HK-2 (cell line): ENCODE results near the gene COPS9.

Experiments
- DNase-seq: peaks from one replicate; pipeline ENCODE4 v3.0.0-alpha.2; 2018; ENCODE audit not compliant: unreplicated experiment

The COPS9 gene

GRCh38 chr2:240111253-240111652, 24.9 kb downstream of the COPS9 start:
- no peak for DNase-seq

- DNase-seq = no peak
These were observed 26.7 kb downstream of the COPS9 start for GRCh38 chr2:240109386-240109785.

DNA sequence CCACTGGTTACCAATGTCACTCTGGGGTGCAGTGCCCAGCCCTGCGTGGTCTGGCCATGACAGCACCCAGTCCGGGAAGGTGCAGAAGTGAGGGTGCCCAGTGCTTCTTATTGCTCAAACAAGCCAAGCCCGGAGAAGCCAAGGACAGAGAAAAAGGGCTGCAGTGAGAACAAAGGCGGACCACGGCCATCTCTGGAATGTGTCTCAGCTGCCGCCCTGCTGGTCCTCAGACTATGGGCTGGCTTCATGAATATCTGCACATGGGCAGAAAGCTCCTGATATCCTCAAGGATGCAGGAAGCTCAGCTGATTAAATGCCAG, 28.7 kb downstream of the COPS9 start:
- DNase-seq = no peak

- no peak for DNase-seq
These were observed 29.2 kb downstream of the COPS9 start for GRCh38 chr2:240106765-240107476.

- DNase-seq = no peak
These were observed 30.1 kb downstream of the COPS9 start for GRCh38 chr2:240105982-240106381.

DNA sequence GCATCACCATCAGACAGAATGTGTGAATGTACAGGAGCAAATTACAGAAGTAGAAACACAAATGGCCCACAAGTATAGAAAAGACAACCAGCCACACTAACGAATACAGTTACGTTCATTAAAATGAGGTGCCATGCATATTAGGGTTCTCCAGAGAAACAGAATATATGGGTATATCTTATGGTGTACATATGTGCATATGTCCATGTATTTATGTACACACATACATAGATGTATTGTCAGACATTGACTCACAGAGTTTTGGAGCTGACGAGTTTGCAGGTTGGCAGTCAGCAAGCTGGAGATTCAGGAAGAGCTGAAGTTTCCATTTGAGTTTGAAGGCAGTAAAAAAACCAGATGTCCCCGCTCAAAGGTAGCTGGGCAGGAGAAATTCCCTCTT, 33.0 kb downstream of the COPS9 start:
- DNase-seq = no peak

DNA sequence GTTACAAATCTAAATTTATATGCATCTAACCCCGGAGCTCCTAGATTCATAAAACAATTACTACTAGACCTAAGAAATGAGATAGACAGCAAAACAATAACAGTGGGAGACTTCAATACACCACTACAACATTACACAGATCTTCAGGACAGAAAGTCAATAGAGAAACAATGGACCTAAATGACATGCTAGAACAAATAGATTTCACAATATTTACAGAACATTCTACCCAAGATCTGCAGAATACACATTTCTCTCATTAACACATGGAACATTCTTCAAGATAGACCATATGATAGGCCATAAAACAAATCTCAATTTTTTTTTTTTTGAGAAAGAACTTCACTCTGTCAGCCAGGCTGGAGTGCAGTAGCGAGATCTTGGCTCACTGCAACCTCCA, 37.8 kb downstream of the COPS9 start:
- no peak for DNase-seq

GRCh38 chr2:240095556-240096523, 40.3 kb downstream of the COPS9 start:
- no peak for DNase-seq

DNA sequence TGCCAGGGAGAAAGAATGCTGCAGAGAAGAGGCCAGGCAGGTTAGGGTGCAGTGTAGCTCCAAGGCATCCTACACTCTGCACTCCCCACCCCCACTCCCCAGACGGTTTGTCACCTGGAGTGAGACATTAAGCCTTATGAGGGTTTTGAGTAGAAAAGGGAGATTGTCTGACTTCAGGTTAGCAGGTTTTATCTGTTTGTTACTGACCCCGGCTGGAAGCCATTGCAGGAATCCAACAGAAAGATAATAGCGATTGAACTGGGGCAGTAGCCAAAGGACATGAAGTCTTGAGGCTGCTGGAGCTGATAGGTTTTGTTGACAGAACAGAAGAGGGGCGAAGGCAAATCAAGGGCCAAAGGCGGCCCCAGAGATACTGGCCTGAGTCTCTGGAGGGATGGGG, 46.8 kb downstream of the COPS9 start:
- no peak for DNase-seq

DNA sequence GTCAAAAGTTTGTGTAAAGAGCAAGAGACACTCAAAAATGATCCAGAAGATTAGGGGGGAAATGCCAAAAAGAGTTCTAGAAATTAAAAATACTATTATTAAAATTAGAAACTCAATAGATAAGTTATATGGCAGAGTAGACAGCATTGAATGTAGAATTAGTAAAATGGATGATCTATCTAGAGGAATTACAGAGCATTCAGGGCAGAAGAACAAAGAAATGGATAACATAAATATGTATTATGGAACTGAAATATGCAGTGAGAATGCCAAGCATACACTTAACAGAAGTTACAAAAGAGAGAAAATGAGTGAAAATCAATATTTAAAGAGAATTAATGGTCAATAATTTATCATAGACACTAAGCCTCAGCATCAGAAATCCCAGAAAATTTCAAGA, 49.5 kb downstream of the COPS9 start:
- no peak for DNase-seq
